ENCODE data around the gene NME7. TPM values are rescaled to one million over a fixed set of nuclear protein-coding genes. Genes with fewer than 3 reads are reported as not detected.

The NME7 gene
- total RNA-seq, 1 experiment from 2014 or later: 13.8 TPM

Other genes starting within 250 kb of the NME7 start
- 8.3 to 10.8 TPM (median 9.2 TPM) in 3 replicates for gene BLZF1, start 398 bp upstream of the NME7 start, total RNA-seq (2021)
- gene CCDC181, start 59.7 kb upstream of the NME7 start, total RNA-seq (2021): 1.5 to 3.3 TPM (median 2.8 TPM) in 3 replicates
- gene SLC19A2, start 118.1 kb upstream of the NME7 start, total RNA-seq (2021): 14.6 to 15.8 TPM (median 14.7 TPM) in 3 replicates
- gene F5, start 218.7 kb upstream of the NME7 start, total RNA-seq (2021): 0.20 to 0.21 TPM (median 0.21 TPM) in 3 replicates

Measured in WTC11 (cell line).